ENCODE data around the gene WT1.

DNA sequence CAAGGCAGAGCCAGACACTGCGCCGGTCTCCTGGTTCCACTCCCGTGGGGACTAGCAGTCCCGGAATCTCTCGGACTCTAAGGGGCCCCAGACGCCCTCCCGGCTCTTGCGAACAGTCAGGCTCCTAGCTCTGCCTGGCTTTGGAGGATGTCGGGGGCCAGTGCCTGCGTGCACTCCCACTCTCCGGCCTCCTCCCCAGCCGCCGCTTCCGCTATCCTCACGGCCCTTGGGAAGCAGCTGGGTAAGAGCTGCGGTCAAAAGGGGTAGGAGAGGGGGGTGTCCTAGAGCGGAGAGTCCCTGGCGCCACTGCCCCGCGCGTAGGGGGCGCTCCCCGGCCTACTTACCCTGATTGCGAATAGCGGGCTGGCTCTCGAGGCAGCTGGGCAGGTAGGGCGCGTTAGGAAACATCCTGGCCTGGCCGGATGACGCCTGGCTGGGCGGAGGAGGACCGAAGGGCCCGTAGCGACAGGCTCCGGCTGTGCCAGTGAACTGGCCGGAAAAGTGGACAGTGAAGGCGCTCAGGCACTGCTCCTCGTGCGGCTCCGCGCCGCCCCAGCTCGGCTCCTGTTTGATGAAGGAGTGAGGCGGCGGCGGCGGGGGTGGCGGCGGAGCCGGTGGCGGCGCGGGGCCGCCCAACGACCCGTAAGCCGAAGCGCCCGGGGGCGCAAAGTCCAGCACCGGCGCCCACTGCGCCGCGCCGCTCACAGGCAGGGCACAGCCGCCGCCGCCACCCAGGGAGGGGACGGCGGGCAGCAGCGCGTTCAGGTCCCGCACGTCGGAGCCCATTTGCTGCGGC lies 785 bp downstream of the WT1 start:
- peak; percentile 51 for TF ChIP-seq CTCF (IDR thresholded peaks at IDR 0.05; ENCODE audit: low read depth, low read length)
- peak; percentile 80 for TF ChIP-seq POLR2A (IDR thresholded peaks at IDR 0.05; ENCODE audit: extremely low read depth, insufficient read length)
- peak; percentile 61; the same call in 1 of the 2 replicates for TF ChIP-seq MAX (IDR thresholded peaks at IDR 0.05; ENCODE audit: low read depth, low read length)
- TF ChIP-seq MYC (IDR thresholded peaks at IDR 0.05; ENCODE audit: low read depth, low read length) = peak; percentile 58; the same call in 1 of the 2 replicates

Measured in NB4 (cell line).